GM12873 (cell line): ENCODE measurements around the gene ATG7.

ENCODE experiments used
- TF ChIP-seq, protein P1 (sequence below): IDR thresholded peaks from 2 replicates; pipeline ENCODE4 v1.5.1; 2012; ENCODE audit warnings: low read depth, mild to moderate bottlenecking, moderate library complexity, low read length, control low read depth; ENCODE audit not compliant: insufficient read depth; ENCODE audit errors: missing control alignments

Gene ATG7

DNA sequence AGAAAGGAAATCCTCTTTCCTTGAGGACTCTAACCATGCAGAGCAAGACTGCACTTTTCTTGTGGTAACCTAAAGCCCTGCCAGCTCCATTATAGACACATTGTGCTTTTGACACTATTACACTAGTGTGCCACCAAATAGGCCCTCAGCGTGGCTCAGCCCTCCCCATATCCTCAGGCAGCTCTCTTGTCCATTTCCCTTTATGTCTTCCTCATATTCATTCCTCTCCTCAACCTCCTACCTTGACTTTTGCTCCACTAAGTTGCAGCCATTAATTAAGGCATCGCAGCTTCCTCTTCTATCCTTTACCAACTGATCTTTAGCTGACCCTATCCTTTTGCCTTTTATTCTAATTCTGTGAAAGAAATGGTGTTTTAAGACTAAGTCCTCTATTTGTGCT, 3.7 kb downstream of the ATG7 start:
- TF ChIP-seq, protein P1, sequence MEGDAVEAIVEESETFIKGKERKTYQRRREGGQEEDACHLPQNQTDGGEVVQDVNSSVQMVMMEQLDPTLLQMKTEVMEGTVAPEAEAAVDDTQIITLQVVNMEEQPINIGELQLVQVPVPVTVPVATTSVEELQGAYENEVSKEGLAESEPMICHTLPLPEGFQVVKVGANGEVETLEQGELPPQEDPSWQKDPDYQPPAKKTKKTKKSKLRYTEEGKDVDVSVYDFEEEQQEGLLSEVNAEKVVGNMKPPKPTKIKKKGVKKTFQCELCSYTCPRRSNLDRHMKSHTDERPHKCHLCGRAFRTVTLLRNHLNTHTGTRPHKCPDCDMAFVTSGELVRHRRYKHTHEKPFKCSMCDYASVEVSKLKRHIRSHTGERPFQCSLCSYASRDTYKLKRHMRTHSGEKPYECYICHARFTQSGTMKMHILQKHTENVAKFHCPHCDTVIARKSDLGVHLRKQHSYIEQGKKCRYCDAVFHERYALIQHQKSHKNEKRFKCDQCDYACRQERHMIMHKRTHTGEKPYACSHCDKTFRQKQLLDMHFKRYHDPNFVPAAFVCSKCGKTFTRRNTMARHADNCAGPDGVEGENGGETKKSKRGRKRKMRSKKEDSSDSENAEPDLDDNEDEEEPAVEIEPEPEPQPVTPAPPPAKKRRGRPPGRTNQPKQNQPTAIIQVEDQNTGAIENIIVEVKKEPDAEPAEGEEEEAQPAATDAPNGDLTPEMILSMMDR = no peak

DNA sequence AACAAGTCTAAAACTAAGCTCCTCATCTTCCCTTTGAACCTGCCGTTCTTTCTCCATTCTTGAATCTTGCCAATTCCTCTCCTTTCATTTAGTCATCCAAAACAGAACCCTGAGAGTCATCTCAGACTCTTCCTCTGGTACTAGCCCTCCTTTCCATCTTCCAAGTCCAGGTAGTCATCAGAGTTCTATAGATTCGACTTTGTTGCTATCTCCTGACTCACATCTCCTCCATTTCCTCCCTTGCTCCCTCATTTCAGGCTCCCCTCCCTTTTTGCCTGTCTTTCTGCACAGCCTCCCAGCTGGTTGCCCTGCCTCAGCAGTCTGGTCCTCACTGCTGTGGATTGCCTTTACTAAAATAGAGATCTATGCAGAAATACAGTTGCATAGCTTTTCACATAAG, 4.7 kb downstream of the ATG7 start:
- TF ChIP-seq, protein P1 = no peak

DNA sequence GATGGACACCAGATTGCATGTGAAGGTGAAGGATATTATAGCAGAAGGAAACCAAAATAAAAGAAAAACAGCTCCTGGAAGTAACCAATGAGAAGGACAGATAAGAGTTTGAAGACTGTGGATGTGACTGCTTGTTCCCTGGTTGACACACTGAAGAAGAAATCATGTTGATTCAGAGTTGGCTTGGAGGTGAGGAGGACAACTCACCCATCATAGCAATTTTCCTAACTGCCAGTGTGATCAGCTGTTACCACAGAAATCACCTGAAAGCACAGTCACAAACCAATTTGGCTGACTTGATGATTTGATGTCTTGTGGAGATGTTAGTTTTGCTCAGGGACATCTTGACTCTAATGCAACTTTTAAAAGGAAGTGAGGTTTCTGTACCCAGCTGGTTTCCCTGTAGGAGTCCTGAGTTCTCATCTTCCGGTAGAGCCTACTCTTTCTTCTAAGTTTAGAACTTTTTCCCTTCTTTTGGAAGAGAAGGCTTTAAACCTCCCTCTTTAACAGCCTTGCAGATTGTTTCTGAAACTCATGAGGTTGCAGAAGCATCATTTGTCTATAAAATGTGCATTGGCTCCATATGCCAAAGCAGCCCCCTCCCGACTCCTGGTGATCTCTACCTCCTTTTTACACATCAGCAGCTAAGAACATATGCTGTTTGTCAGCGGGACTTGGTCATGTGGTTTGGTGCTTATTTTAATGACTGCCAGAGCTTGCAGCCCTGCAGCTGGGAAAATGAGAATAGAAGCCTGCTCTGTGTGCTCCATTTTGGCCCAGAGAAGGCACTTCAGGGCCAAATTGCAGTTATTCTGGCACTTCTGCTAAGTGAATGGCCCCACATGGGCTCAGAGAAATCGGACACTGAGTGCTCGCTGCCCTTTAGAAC, 10.3 kb downstream of the ATG7 start:
- TF ChIP-seq, protein P1 = no peak

DNA sequence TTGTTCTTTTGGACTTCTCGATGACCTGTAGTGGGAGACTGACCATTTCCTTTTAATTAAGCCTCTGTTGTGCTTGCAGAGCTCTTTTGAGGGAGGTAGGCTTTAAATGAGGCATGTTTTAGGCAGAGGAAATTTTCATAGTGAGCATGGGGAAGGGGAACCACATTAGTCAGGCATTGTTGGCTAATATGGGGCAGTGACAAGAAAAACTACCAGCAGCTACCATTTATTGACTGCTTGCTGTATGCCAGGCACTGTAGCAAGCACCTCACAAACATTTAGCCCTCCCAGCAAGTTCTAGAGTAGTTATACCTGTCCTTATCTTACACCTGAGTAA, 10.9 kb downstream of the ATG7 start:
- TF ChIP-seq, protein P1 = no peak

DNA sequence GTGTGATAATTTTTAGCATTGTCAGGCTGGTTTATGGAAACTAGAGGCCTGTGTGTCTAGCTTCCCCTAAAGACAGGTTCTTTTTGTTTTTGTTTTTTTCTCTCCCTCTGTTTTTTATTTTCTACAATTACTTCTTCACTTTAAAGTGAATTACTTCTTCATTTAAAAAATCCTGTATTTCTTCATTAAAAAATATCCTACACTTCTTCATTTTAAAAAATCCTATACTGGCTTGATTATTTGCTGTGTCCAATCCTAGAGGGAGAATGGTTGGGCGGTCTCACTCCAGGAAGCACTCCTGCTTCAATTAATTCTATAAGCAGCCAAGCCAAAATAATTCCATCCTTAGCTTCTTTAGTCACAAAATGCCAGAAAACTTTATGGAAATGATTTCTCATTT, 11.8 kb downstream of the ATG7 start:
- TF ChIP-seq, protein P1 = no peak

DNA sequence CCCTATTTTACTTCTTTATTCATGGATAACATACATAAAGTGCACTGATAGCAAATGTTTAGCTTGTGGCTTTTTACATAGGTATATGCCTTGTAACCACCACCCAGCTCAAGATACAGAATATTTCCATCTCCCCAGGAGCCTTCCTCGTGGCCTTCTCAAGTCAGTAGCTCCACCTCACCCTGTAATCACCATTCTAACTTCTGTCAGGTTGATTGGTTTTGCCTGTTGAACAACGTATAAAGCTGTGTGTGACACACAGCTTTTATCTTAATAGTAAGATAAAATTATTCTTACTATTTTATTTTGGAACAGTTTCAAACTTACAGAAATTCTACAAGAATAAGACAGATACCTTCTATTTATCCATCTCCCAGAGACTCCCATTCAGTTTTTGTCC, 13.3 kb downstream of the ATG7 start:
- TF ChIP-seq, protein P1 = no peak

DNA sequence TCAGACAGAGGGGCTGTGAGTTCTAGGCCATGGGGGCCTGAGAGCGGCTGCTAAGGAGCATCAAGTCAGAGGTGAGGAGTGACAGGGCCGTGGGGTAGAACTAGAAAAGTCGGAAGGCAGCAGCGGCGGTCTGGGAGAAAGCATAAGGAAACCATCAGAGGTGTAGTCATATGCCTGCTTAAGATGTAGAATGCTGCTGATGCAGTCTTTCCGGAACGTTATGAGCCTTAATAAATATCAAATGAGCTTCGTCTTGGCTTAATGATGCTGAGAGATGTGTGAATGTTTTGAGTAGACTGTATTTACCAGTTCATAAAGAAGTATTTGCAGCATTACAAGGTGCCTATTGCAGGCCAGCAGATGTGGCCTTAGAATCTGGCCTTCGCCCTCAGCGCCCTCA, 15.2 kb downstream of the ATG7 start:
- TF ChIP-seq, protein P1 = no peak
